ENCODE results near the gene SLA2.

- TF ChIP-seq CTCF (IDR thresholded peaks at IDR 0.05; ENCODE audit: poor library complexity, severe bottlenecking) (no peak), EZH2 (IDR thresholded peaks at IDR 0.05; ENCODE audit: borderline replicate concordance, insufficient read depth, low read length, poor library complexity, severe bottlenecking) (no peak), SMC3 (conservative IDR thresholded peaks at IDR 0.05; ENCODE audit: poor library complexity) (no peak), EP300 (conservative IDR thresholded peaks at IDR 0.05; ENCODE audit: poor library complexity, severe bottlenecking) (no peak), POLR2AphosphoS5 (IDR thresholded peaks at IDR 0.05) (no peak), MXI1 (conservative IDR thresholded peaks at IDR 0.05; ENCODE audit: poor library complexity, severe bottlenecking) (no peak)
- TF ChIP-seq, protein P1, sequence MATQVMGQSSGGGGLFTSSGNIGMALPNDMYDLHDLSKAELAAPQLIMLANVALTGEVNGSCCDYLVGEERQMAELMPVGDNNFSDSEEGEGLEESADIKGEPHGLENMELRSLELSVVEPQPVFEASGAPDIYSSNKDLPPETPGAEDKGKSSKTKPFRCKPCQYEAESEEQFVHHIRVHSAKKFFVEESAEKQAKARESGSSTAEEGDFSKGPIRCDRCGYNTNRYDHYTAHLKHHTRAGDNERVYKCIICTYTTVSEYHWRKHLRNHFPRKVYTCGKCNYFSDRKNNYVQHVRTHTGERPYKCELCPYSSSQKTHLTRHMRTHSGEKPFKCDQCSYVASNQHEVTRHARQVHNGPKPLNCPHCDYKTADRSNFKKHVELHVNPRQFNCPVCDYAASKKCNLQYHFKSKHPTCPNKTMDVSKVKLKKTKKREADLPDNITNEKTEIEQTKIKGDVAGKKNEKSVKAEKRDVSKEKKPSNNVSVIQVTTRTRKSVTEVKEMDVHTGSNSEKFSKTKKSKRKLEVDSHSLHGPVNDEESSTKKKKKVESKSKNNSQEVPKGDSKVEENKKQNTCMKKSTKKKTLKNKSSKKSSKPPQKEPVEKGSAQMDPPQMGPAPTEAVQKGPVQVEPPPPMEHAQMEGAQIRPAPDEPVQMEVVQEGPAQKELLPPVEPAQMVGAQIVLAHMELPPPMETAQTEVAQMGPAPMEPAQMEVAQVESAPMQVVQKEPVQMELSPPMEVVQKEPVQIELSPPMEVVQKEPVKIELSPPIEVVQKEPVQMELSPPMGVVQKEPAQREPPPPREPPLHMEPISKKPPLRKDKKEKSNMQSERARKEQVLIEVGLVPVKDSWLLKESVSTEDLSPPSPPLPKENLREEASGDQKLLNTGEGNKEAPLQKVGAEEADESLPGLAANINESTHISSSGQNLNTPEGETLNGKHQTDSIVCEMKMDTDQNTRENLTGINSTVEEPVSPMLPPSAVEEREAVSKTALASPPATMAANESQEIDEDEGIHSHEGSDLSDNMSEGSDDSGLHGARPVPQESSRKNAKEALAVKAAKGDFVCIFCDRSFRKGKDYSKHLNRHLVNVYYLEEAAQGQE (IDR thresholded peaks at IDR 0.05; ENCODE audit: borderline replicate concordance), result no peak
Measured at GRCh38 chr20:36624068-36624943, 21.7 kb downstream of the SLA2 start.

All from neural cell (in vitro differentiated cells).